ENCODE results near the gene MED1.

The MED1 gene

GRCh38 chr17:39461113-39461925 is 10.3 kb upstream of the MED1 start, which contains the start of gene CDK12 (continued):
- TF ChIP-seq ZSCAN18 (tag by site-specific recombination; IDR thresholded peaks at IDR 0.05) (peak; percentile 70; the same call in 1 of the 2 replicates), PATZ1 (tag by site-specific recombination; IDR thresholded peaks at IDR 0.05) (peak; percentile 92), PRDM1 (tag by site-specific recombination; IDR thresholded peaks at IDR 0.05) (peak; percentile 86), PRDM10 (tag by site-specific recombination; IDR thresholded peaks at IDR 0.05) (peak; percentile 58), WT1 (tag by site-specific recombination; IDR thresholded peaks at IDR 0.05) (peak; percentile 49), ZNF580 (tag by site-specific recombination; IDR thresholded peaks at IDR 0.05) (peak; percentile 88), ZNF266 (tag by site-specific recombination; IDR thresholded peaks at IDR 0.05; ENCODE audit: low read depth) (no peak), ZNF692 (tag by site-specific recombination; IDR thresholded peaks at IDR 0.05) (peak; percentile 66), ZNF558 (tag by site-specific recombination; IDR thresholded peaks at IDR 0.05) (peak; percentile 80), SP2 (tag by site-specific recombination; IDR thresholded peaks at IDR 0.05) (peak; percentile 65), ZNF202 (tag by site-specific recombination; IDR thresholded peaks at IDR 0.05; ENCODE audit: borderline replicate concordance) (no peak), SCRT1 (tag by site-specific recombination; IDR thresholded peaks at IDR 0.05; ENCODE audit: borderline replicate concordance) (no peak), ZNF645 (tag by site-specific recombination; IDR thresholded peaks at IDR 0.05) (no peak), ZBTB10 (tag by site-specific recombination; IDR thresholded peaks at IDR 0.05) (peak; percentile 72), ZNF792 (tag by site-specific recombination; IDR thresholded peaks at IDR 0.05) (peak; percentile 71; the same call in 1 of the 2 replicates), ZNF175 (tag by site-specific recombination; IDR thresholded peaks at IDR 0.05) (no peak), ZNF777 (tag by site-specific recombination; IDR thresholded peaks at IDR 0.05; ENCODE audit: borderline replicate concordance) (no peak), CTCF (tag by site-specific recombination; IDR thresholded peaks at IDR 0.05) (no peak), ZNF350 (tag by site-specific recombination; IDR thresholded peaks at IDR 0.05) (no peak), ZNF354C (tag by site-specific recombination; IDR thresholded peaks at IDR 0.05; ENCODE audit: borderline replicate concordance, low read depth) (no peak), ZSCAN4 (tag by site-specific recombination; IDR thresholded peaks at IDR 0.05) (no peak), BCL11B (tag by site-specific recombination; IDR thresholded peaks at IDR 0.05; ENCODE audit: low read depth) (no peak)

Data from HEK293 (cell line).